Esophagus (tissue), 2 donors: Measurements from ENCODE around the gene C9. TPM values are rescaled to one million over a fixed set of nuclear protein-coding genes. Genes with fewer than 3 reads are reported as not detected.
"Not testable (repeated sequence)": the region's sequence is repeated elsewhere in the genome, so short reads cannot be mapped to it uniquely, and the experiment has no call there.

Source experiments
- H3K27ac ChIP-seq, 2 donors: one replicate each; pipeline ENCODE4 v1.5.1; 2013; ENCODE audit warnings: low read depth in 2 of 2, mild to moderate bottlenecking in 2 of 2, inconsistent platforms in 1 of 2, low read length in 1 of 2, moderate library complexity in 1 of 2
- H3K27me3 ChIP-seq, 2 donors: one replicate each; pipeline ENCODE4 v1.6.1; 2013; ENCODE audit warnings: low read length in 2 of 2, control low read depth in 1 of 2, mild to moderate bottlenecking in 1 of 2; ENCODE audit not compliant: insufficient read depth in 2 of 2, control insufficient read depth in 1 of 2
- H3K36me3 ChIP-seq, 2 donors: one replicate each; pipeline ENCODE4 v1.6.1; 2013; ENCODE audit warnings: low read length in 1 of 2; ENCODE audit not compliant: control insufficient read depth in 2 of 2, insufficient read depth in 2 of 2
- H3K4me1 ChIP-seq, 2 donors: one replicate each; pipeline ENCODE4 v1.6.1; 2013; ENCODE audit warnings: low read length in 1 of 2; ENCODE audit not compliant: control insufficient read depth in 2 of 2, insufficient read depth in 2 of 2
- H3K4me3 ChIP-seq, 2 donors: one replicate each; pipeline ENCODE4 v1.5.1; 2013; ENCODE audit warnings: low read length in 2 of 2, mild to moderate bottlenecking in 2 of 2, low read depth in 1 of 2, moderate library complexity in 1 of 2
- H3K9me3 ChIP-seq, 2 donors: one replicate each; pipeline ENCODE4 v1.6.1; 2013; ENCODE audit warnings: mild to moderate bottlenecking in 2 of 2, low read depth in 1 of 2, low read length in 1 of 2, moderate library complexity in 1 of 2; ENCODE audit not compliant: control insufficient read depth in 2 of 2, insufficient read depth in 1 of 2
- WGBS, 2 donors: extraction: QIAGEN DNeasy Blood & Tissue Kit; methylation state at CpG; one replicate each; pipeline ENCODE4 v1.1.7; 2013; 5-methylcytosine and 5-hydroxymethylcytosine counted together
- polyA plus RNA-seq, 2 donors: library from polyadenylated mRNA; stranded (reverse); fragments of 200-250 nt; gene quantifications; one replicate each; pipeline ENCODE4 v1.2.3, GENCODE V29; 2013
- donor health status: healthy with polysubstance abuse.
- donor health status: Bipolar disorder and iron deficiency.

Gene C9
- polyA plus RNA-seq, 2 donors, result not detected

GRCh38 chr5:39275865-39276264 is 88.4 kb downstream of the C9 start:
- H3K27me3 ChIP-seq, H3K9me3 ChIP-seq, H3K36me3 ChIP-seq, H3K27ac ChIP-seq, H3K4me1 ChIP-seq, H3K4me3 ChIP-seq: not testable (repeated sequence)
- 92 to 97% methylated on average over 4 of the region's 4 CpGs for WGBS, 2 donors

DNA sequence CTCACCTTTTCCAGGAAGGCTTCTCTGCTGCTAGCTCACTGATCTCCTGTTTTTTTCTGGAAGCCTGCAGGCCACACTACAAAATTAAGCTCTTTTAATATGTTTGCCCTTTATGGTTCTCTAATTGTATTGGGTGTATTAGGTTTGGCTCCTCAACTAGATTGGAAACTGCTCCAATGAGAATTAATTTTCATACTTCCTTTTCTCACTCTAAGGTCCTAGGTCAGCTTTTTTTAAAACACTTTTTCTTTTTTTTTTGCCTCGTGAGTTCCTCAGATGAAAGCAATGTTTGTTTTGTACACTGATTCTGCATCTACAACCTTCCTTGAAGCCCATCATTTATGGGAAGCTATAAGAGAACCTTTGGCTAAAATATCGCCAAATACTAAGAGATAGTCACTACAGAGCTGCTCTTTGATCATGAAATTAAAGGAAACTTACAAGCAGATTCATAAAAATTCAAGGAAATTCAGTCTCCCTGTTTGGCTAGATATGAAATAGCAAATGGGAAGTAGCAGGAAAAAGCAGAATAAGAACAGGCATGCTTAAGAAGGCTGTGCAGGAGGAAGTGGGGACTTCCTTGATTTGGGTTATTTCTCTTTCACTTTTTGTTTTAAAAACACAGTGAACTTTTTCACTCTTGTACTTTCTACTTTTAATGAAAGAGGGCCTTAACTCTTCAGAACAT is 89.8 kb downstream of the C9 start:
- H3K4me1 ChIP-seq, result no peaks in the 10 kb centered on the region
- no peak overlapping the region for H3K4me3 ChIP-seq
- peak overlapping the region in 1 of 2 donors; percentile 3 for H3K27ac ChIP-seq
- H3K36me3 ChIP-seq, result no peaks in the 10 kb centered on the region
- H3K9me3 ChIP-seq, result no peaks in the 10 kb centered on the region
- H3K27me3 ChIP-seq, result no peaks in the 10 kb centered on the region
- WGBS, 2 donors, result 35 to 51% methylated on average over 2 of the region's 2 CpGs

GRCh38 chr5:39273314-39273954 is 90.9 kb downstream of the C9 start:
- Histone ChIP-seq H3K27ac (no peak overlapping the region), H3K36me3 (no peaks in the 10 kb centered on the region), H3K9me3 (no peaks in the 10 kb centered on the region), H3K27me3 (no peaks in the 10 kb centered on the region), H3K4me1 (no peaks in the 10 kb centered on the region), H3K4me3 (no peak overlapping the region)
- WGBS, 2 donors, result 81 to 84% methylated on average over 2 of the region's 2 CpGs

- not testable (repeated sequence) for H3K4me1 ChIP-seq, H3K27me3 ChIP-seq, H3K9me3 ChIP-seq, H3K36me3 ChIP-seq, H3K4me3 ChIP-seq
- WGBS, 2 donors, result 88% methylated on average over 12 to 14 of the region's 14 CpGs
- peak overlapping the region in 1 of 2 donors; percentile 10 for H3K27ac ChIP-seq
Observed at GRCh38 chr5:39272869-39273231, 91.4 kb downstream of the C9 start.

DNA sequence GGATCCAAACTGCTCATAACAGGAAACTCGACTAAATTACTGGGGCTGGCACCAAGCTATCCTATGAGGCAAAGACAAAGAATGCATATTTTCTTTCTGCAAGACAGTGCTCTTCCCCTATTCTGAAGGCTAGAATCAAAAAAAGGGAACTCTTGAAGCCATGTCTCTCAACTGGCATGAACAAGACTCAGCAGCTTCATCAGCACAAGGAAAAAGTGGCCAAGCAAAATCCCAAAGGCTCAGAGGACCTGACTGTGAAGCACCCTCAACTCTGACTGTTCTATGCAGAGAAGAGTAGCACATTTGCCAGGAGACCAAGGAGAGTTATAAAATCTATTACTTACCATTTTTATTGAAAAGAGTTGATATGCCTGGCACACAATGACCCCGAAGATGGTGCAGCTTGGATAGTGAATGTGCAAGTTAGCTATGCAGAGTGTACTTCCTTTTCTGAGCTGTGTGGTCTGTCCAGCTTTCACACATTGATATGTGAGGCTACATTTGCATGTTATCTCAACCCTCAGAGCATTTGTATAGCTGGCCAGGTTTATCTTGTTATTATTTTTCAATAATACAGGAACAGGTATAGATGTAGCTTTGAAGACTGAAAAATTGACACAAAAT is 94.0 kb downstream of the C9 start:
- Histone ChIP-seq H3K27me3 (no peaks in the 10 kb centered on the region), H3K4me1 (no peaks in the 10 kb centered on the region), H3K9me3 (no peaks in the 10 kb centered on the region), H3K27ac (no peak overlapping the region), H3K36me3 (no peaks in the 10 kb centered on the region), H3K4me3 (no peak overlapping the region)
- WGBS, 2 donors, result 69 to 83% methylated on average over 2 of the region's 2 CpGs

GRCh38 chr5:39267186-39267585 is 97.1 kb downstream of the C9 start:
- no peak overlapping the region for H3K4me3 ChIP-seq
- H3K9me3 ChIP-seq, result no peaks in the 10 kb centered on the region
- no peaks in the 10 kb centered on the region for H3K36me3 ChIP-seq
- WGBS, 2 donors, result 85 to 91% methylated on average over 2 of the region's 2 CpGs
- no peak overlapping the region for H3K27ac ChIP-seq
- H3K27me3 ChIP-seq, result no peaks in the 10 kb centered on the region
- H3K4me1 ChIP-seq, result no peaks in the 10 kb centered on the region

- no peaks in the 10 kb centered on the region for H3K27me3 ChIP-seq
- no peak overlapping the region for H3K4me3 ChIP-seq
- 0% methylated on average over 2 of the region's 2 CpGs for WGBS, 2 donors
- H3K36me3 ChIP-seq, result no peaks in the 10 kb centered on the region
- no peak overlapping the region for H3K27ac ChIP-seq
- no peaks in the 10 kb centered on the region for H3K9me3 ChIP-seq
- no peaks in the 10 kb centered on the region for H3K4me1 ChIP-seq
Observed at GRCh38 chr5:39266442-39266841, 97.9 kb downstream of the C9 start.

GRCh38 chr5:39264528-39264927 is 99.8 kb downstream of the C9 start:
- WGBS, 2 donors, result 70 to 75% methylated on average over 1 of the region's 1 CpG

GRCh38 chr5:39262981-39263380 is 101.3 kb downstream of the C9 start:
- H3K27me3 ChIP-seq, result no peaks in the 10 kb centered on the region
- H3K4me3 ChIP-seq, result no peak overlapping the region
- H3K36me3 ChIP-seq, result no peaks in the 10 kb centered on the region
- H3K9me3 ChIP-seq, result no peaks in the 10 kb centered on the region
- H3K4me1 ChIP-seq, result no peaks in the 10 kb centered on the region
- 89 to 97% methylated on average over 2 of the region's 2 CpGs for WGBS, 2 donors
- H3K27ac ChIP-seq, result no peak overlapping the region

More at GRCh38 chr5:39264528-39264927, 99.8 kb downstream of the C9 start:
- H3K4me3 ChIP-seq, result no peak overlapping the region
- H3K27me3 ChIP-seq, result no peaks in the 10 kb centered on the region
- H3K36me3 ChIP-seq, result no peaks in the 10 kb centered on the region
- no peak overlapping the region for H3K27ac ChIP-seq
- no peaks in the 10 kb centered on the region for H3K9me3 ChIP-seq
- no peaks in the 10 kb centered on the region for H3K4me1 ChIP-seq

DNA sequence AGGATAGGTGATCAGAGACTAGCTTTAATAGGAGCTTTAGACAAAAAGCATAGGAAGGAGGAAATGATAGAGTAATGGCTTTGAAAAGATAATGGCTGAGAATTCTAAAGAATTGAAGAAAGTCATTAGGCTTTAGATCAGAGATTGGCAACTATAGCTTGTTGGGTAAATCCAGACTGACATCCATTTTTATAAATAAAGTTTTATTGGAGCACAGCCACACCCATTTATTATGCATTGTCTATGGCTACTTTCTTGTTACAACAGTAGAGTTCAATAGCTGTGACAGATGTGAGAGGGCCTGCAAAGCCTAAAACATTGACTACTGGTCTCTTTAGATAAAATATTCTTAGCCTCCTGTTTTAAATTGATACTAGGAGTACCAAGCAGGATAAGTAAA is 104.2 kb downstream of the C9 start:
- H3K4me1 ChIP-seq, result no peaks in the 10 kb centered on the region
- H3K9me3 ChIP-seq, result no peaks in the 10 kb centered on the region
- no peaks in the 10 kb centered on the region for H3K27me3 ChIP-seq
- no peaks in the 10 kb centered on the region for H3K36me3 ChIP-seq
- H3K27ac ChIP-seq, result no peak overlapping the region
- no peak overlapping the region for H3K4me3 ChIP-seq
